Activated naive CD8-positive, alpha-beta T cell treated with anti-CD3 and anti-CD28 coated beads, Interleukin-2, amount 50 U/mL, for 16 hours (primary cell): ENCODE data around the gene SETD7.
"Not testable (repeated sequence)": the region's sequence is repeated elsewhere in the genome, so short reads cannot be mapped to it uniquely, and the experiment has no call there.

Source experiments
- DNase-seq: peaks from one replicate; pipeline ENCODE4 v3.0.0-alpha.2; 2020; ENCODE audit warnings: low read depth, low spot score

Gene SETD7

DNA sequence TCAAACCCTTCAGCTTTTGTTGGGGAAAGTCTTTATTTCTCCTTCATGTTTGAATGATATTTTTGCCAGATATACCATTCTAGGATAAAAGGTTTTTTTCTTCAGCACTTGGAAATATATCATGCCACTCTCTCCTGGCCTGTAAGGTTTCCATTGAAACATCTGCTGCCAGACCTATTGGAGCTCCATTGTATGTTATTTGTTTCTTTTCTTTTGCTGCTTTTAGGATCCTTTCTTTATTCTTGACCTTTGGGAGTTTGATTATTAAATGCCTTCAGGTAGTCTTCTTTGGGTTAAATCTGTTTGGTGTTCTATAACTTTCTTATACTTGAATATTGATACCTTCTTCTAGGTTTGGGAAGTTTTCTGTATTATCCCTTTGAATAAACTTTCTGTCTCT lies 87.3 kb downstream of the SETD7 start:
- DNase-seq: not testable (repeated sequence)

GRCh38 chr4:139465922-139466321 lies 90.1 kb downstream of the SETD7 start:
- DNase-seq: no peak

- DNase-seq: not testable (repeated sequence)
Observed at GRCh38 chr4:139464512-139464911, 91.5 kb downstream of the SETD7 start.

- DNase-seq: no peak
Observed at GRCh38 chr4:139461022-139461628, 94.9 kb downstream of the SETD7 start.

DNA sequence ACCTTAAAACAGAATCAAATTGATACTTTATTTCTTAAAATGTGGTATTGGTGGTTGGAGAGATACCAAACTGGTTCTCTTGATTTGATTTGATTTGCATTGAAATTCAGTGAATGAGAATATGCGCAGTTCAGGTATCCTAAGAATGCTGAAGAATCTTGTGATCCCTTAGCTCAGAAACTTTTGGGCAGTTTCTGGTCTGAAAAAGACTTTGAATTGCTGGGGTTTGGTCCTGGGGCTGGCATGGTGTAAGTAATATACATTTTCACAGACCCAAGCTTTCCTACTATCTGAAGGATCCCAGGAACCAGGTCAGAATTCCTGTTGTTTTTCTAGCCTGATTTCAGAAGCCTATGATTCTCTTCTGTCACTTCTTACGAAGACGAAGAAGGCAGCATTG lies 95.5 kb downstream of the SETD7 start:
- no peak for DNase-seq

- DNase-seq: no peak
Observed at GRCh38 chr4:139458999-139459398, 97.0 kb downstream of the SETD7 start.

DNA sequence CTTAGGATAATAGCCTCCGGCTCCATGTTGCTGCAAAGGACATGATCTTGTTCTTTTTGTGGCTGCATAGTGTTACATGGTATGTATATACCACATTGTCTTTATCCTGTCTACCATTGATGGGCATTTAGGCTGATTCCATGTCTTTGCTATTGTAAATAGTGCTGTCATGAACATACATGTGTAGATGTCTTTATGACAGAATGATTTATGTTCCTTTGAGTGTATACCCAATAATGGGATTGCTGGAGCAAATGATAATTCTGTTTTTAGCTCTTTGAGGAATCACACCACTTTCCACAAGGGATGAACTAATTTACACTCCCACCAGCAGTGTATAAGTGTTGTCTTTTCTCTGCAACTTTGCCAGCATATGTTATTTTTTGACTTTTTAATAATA lies 97.5 kb downstream of the SETD7 start:
- no peak for DNase-seq

DNA sequence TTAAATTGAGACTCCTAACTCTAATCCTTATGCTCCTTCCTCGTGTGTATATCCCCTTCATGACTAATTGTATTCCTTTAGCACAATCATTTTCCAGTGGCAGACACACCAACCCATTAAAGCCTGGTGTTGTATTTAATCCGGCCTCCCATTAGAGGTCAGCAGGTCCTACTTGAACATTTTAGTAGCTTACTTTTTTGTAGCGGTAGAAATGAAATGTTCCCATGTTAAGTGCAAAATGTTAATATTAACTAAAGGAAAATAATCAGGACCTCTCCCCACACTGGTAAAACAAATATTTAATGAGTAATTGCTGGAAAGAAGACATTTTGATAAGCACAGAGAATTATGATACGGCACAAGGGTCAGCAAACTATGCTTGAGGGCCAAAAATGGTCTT lies 98.7 kb downstream of the SETD7 start:
- DNase-seq: no peak

- no peak for DNase-seq
Observed at GRCh38 chr4:139455126-139455538, 100.9 kb downstream of the SETD7 start.

GRCh38 chr4:139454111-139455045 lies 101.6 kb downstream of the SETD7 start, which contains the start of gene RAB33B:
TSS of gene RAB33B (plus strand) at chr4:139454121. CDS start at chr4:139454196, 75 bp downstream.
- DNase-seq: no peak

DNA sequence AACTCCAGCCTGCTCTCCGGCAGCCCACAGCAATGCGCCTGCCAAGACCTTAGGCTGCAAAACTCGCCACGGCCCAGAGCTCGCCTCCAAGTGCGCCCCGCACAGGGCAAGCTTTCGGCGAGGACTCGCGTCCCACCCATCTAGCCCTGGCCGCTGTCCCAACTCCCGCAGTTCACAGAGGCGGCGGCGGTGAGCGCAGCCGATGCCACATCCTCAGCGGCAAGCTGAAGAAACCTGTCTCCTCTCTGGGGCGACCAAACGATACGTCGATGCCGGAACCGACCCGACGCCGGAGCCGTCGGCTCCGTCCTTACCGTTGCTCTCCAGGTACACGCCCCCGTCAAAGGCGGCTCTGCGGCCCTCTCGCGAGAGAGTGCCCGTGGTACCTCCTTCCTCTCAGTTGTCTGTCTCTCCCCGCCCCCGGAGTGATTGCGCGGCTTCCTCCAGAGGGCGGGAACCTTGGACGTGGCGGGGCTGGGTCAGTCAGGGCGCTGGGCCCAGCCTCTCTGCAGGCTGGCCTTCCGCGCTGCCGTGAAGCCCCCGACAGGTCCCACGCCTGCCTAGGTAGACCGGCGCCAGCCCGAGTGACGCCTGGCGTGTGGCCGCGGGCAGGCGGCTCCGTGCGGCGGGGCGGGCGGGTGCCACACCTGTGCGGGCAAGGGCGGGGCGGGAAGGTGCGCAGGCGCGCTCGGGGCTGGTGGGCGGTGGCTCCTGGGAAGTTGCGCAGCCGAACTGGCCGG lies 102.5 kb downstream of the SETD7 start:
- DNase-seq: peak; percentile 92

DNA sequence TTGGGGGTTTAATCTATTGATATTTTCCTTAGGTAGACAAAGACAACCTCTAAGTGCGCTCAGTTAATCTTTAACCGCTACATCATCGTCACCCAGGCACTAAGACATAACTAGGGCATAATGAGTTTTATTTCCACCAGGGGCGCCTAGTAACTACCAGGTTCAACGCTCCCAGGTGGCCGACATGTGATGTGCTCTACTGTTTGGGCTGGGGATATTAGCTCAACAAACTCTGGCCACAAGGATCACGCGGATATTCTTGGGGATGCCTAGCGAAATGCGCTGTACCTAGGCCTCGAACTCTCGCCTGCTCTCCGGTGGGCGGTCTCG lies 103.0 kb downstream of the SETD7 start:
- DNase-seq: no peak

GRCh38 chr4:139451997-139452396 lies 104.0 kb downstream of the SETD7 start:
- no peak for DNase-seq

- no peak for DNase-seq
Observed at GRCh38 chr4:139450586-139450985, 105.4 kb downstream of the SETD7 start.

DNA sequence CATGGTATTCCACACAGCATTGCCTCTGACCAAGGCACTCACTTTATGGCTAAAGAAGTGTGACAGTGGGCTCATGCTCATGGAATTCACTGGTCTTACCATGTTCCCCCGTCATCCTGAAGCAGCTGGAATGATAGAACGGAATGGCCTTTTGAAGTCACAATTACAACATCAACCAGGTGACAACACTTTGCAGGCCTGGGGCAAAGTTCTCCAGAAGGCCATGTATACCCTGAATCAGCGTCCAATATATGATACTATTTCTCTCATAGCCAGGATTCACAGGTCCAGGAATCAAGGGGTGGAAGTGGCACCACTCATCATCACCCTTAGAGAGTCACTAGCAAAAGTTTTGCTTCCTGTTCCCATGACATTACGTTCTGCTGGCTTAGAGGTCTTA lies 108.9 kb downstream of the SETD7 start:
- not testable (repeated sequence) for DNase-seq
